Adipocyte (in vitro differentiated cells): ENCODE measurements around the gene RARRES2.
A peak's percentile ranks its signal among the peaks of the same experiment; 100 is the strongest.

Experiments used
- DNase-seq: peaks from one replicate; pipeline ENCODE4 v3.0.0-alpha.2; 2015; ENCODE audit warnings: low read depth
- H3K27me3 ChIP-seq: replicated peaks from 2 replicates; pipeline ENCODE4 v1.7.0; 2013; ENCODE audit warnings: mild to moderate bottlenecking, low read length, moderate library complexity; ENCODE audit not compliant: control insufficient read depth, insufficient read depth
- H3K36me3 ChIP-seq: 2 replicates; pipeline ENCODE4 v1.7.0; 2013; ENCODE audit warnings: low read length, mild to moderate bottlenecking, moderate library complexity; ENCODE audit not compliant: control insufficient read depth, insufficient read depth, severe bottlenecking
- H3K4me1 ChIP-seq: 2 replicates; pipeline ENCODE4 v1.7.0; 2013; ENCODE audit warnings: mild to moderate bottlenecking, low read length, moderate library complexity; ENCODE audit not compliant: control insufficient read depth, insufficient read depth
- H3K4me3 ChIP-seq: 2 replicates; pipeline ENCODE4 v1.7.0; 2013; ENCODE audit warnings: mild to moderate bottlenecking, low read length, moderate library complexity
- H3K9ac ChIP-seq: 2 replicates; pipeline ENCODE4 v1.7.0; 2013; ENCODE audit warnings: mild to moderate bottlenecking, low read length, moderate library complexity
- H3K9me3 ChIP-seq: 2 replicates; pipeline ENCODE4 v1.7.0; 2013; ENCODE audit warnings: mild to moderate bottlenecking, low read length, moderate library complexity; ENCODE audit not compliant: control insufficient read depth

Gene RARRES2

DNA sequence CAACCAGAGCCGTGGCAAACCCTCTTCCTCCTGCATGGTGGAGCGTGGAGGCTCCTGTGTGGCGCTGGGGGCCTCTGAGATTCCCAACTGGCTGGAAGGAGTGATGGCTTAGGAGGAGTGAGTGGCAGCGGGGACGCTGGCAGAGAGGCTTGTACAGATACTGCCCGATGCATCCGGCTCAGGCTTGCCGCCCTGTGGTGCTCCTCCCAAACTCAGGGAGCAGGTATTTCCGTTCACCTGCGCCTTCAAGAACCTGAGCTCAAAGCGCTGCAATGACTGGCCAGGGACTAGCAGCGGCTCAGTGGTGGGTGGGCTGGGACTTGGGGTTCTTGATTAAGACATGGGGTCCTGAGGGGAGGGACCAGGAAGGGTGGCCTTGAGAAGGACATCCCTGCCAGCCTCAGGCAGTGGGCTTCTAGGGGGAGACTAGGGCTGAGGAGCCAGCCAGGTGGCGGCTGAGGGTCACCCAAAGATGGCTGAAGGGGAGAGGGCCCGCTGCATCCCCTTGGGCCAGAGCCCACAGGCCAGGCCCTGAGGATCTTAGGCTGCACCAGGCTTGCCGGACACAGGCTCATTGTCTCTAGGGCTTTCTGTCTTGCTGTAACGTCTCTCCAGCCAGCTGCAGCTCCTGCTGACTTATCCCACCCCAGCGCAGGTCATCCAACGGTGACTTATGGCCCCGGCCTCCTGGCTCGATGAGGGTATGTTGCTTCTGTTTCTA lies 40.9 kb upstream of the RARRES2 start:
- no peak overlapping the region for H3K4me3 ChIP-seq

DNA sequence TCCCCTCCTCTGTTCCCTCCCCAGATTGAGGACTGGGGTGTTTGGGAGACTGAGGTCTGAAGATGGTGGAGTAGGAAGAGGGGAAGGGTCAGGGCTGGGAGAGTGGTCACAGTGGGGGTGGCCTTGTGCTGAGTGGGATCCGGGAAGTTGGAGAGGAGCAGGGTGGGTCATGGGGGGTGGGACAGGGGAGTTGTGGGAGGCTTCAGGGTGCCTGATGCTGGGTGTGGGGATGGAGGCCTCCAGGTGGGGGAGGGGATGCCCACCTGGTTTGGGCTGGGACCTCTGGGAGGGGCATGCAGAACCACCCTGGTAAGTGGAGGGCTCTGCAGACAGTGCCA lies 40.3 kb upstream of the RARRES2 start:
- no peak overlapping the region for H3K9ac ChIP-seq
- H3K36me3 ChIP-seq: no peaks in the 10 kb centered on the region
- no peak overlapping the region for H3K4me3 ChIP-seq
- H3K27me3 ChIP-seq: no peaks in the 10 kb centered on the region
- peaks cover 13% of the 10 kb centered on the region for H3K4me1 ChIP-seq
- no peaks in the 10 kb centered on the region for H3K9me3 ChIP-seq
- no peak for DNase-seq

More for the DNA sequence above, 40.9 kb upstream of the RARRES2 start:
- H3K9me3 ChIP-seq: no peaks in the 10 kb centered on the region
- H3K27me3 ChIP-seq: no peaks in the 10 kb centered on the region
- no peaks in the 10 kb centered on the region for H3K36me3 ChIP-seq
- no peak for DNase-seq
- H3K9ac ChIP-seq: no peak overlapping the region
- peaks cover 13% of the 10 kb centered on the region for H3K4me1 ChIP-seq

DNA sequence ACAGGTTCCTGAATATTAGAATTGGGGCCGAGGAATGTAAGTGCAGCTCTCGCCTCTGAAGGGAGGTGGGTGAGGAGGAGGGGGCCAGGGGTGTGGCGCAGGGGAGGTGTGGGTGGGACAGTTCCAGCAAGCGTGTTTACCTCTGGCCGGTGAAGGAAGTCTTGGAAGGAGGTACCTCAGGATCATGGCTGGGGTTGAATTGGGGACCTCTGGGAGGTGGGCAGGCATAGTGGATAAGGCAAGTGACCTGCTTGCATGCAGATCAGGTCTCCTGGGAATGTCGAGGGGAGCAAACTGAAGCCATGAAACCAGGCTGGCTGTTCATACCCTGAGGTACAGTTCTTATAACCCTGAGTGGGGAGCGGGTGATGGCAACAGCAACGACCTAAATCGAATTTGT lies 39.7 kb upstream of the RARRES2 start:
- no peaks in the 10 kb centered on the region for H3K36me3 ChIP-seq
- peaks cover 13% of the 10 kb centered on the region for H3K4me1 ChIP-seq

DNA sequence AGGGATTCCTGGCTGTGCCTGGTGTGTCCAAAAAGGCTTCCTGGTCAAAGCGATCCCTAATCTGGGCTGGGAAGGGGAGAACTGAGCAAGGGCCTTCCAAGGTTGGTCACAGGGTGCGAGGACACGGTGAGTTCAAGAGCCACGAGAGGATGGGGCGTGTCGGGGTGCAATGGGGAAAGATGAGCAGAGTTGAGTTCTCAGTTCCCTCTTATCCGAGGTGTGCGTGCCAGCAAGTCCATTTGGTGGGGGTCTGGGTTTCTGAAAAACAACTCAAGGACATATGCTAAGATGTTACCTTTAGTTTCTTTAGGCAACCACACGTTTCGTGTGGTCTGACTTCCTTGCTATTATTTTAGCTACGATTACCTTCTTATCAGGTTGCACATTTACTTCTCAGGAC lies 39.0 kb upstream of the RARRES2 start:
- no peaks in the 10 kb centered on the region for H3K36me3 ChIP-seq
- peak overlapping the region; percentile 86 for H3K4me3 ChIP-seq
- no peak for DNase-seq
- no peaks in the 10 kb centered on the region for H3K9me3 ChIP-seq
- peak overlapping the region; percentile 95 for H3K9ac ChIP-seq
- no peaks in the 10 kb centered on the region for H3K27me3 ChIP-seq
- peaks cover 13% of the 10 kb centered on the region for H3K4me1 ChIP-seq

More for the DNA sequence above, 39.7 kb upstream of the RARRES2 start:
- Histone ChIP-seq H3K27me3 (no peaks in the 10 kb centered on the region), H3K9ac (no peak overlapping the region), H3K4me3 (no peak overlapping the region), H3K9me3 (no peaks in the 10 kb centered on the region)
- DNase-seq: no peak

DNA sequence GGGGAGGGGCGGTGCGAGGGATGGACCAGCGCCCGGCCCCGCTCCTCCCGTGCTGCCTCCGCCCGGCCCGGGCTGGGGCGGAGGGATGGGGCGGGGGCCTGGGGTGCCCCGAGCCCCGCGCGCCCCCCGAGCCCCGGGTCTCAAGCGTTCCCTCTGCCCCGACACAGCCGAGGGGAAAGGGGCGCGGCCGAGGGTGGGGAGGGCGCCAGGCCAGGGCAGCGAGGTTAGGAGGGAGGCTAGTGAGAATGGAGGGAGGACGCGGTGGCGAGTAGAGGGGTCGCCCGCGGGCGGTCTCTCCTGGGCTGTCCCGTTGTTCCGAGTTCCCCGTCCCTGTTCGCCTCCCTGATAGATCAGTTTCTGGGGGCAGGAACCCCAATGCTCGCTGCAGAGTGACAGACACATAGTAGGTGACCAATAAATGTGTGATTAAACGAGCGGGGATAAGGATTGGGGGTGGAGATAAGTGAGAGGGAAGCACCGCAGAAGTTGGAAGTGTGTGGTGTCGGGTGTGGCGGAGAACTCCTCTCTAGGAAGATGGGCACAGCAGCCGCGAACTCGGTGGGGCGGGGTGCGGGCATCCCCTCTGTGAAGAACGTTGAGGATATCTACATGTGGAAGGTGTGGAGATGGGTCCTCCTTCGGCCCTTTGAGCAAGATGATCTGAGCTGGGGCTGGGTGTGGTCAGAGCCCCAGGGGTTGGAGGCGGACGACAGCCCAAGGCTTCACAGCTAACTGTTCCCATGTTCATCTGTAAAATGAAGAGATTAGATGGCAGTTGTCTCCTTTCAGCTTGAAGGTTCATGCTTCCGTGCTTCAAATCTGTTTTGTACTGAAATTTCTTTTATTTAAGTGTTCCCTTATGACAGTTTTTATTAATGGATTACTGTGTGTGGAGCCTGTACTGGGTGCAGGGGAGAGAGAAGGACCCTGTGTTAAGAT lies 38.3 kb upstream of the RARRES2 start:
- Histone ChIP-seq H3K4me3 (peak overlapping the region; percentile 86), H3K9ac (peak overlapping the region; percentile 95), H3K36me3 (no peaks in the 10 kb centered on the region), H3K27me3 (no peaks in the 10 kb centered on the region), H3K9me3 (no peaks in the 10 kb centered on the region), H3K4me1 (peaks cover 13% of the 10 kb centered on the region)
- peak; percentile 51 for DNase-seq

DNA sequence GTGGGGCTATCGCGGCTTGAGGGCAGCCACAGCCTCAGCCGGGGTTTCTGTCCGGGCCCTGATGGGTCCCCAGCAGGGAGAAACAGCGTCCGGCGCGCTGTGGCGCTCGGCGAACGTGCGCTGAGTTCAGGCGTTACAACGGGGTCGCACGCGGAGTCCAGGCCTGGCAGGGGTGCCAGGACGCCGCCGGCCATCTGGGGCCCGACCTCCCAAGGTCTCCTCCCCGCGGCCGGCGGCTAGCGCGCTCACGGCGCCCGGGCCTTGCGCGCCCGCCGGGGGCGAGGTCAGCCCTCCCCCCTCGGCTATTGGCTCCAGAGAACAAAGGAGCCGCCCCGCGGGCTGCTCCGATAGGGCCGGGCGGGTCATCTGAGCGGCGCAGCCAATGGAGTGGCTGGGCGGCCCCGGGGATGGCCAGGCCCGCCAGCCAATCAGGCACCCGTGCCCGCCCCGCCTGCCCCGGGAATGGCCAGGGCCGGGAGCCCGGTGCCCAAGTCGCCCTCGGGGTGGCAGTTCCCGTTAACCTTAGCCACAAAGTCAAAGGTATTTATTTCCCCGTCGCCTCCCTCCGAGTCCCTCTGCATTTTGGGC lies 37.5 kb upstream of the RARRES2 start, which contains the start of gene ZNF775:
TSS of gene ZNF775 (plus strand) at position 478 of the 588 bp plus-strand sequence. CDS start 9,141 bp downstream, outside the sequence.
- no peaks in the 10 kb centered on the region for H3K27me3 ChIP-seq
- no peaks in the 10 kb centered on the region for H3K9me3 ChIP-seq
- H3K36me3 ChIP-seq: peaks cover 5% of the 10 kb centered on the region
- H3K4me3 ChIP-seq: peak within 1 kb of the TSS; percentile 86
- peak; percentile 98 for DNase-seq
- peak within 1 kb of the TSS; percentile 99 for H3K9ac ChIP-seq
- H3K4me1 ChIP-seq: peaks cover 13% of the 10 kb centered on the region

DNA sequence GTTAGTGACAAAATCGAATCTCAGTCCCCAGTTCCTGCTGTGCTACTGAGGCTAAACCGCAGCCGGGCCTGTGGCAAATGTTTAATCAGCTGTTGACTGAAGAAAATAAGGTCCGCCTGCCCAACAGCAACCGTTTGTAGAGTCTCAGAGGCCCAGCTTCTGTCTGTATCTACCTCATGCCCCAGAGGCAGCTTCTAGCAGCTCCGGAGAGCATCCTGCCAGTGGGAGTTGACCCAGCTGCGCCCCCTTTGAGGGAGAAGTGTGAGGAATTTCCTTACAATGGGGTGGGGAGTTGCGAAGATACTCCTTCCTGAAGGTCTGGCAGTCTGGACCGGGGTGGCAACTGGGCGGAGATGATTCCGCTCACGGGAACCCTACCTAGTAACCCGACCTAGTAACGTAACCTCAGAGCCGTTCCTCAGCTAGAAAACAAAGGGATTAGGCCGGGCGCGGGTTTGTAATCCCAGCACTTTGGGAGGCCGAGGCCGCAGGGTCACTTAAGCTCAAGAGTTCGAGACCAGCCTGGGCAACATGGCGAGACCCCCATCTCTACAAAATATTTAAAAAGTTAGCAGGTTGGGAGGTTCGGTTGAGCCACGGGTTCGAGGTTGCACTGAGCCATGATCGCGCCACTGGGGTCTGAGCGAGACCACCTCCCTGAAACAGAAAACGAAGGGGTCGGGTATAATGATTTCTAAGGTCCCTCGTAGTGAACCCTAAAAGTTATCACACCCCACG lies 36.9 kb upstream of the RARRES2 start:
- Histone ChIP-seq H3K36me3 (peaks cover 12% of the 10 kb centered on the region), H3K27me3 (no peaks in the 10 kb centered on the region), H3K4me1 (peaks cover 13% of the 10 kb centered on the region), H3K4me3 (peak overlapping the region; percentile 86), H3K9ac (peak overlapping the region; percentile 99), H3K9me3 (no peaks in the 10 kb centered on the region)
- peak; percentile 53 for DNase-seq

DNA sequence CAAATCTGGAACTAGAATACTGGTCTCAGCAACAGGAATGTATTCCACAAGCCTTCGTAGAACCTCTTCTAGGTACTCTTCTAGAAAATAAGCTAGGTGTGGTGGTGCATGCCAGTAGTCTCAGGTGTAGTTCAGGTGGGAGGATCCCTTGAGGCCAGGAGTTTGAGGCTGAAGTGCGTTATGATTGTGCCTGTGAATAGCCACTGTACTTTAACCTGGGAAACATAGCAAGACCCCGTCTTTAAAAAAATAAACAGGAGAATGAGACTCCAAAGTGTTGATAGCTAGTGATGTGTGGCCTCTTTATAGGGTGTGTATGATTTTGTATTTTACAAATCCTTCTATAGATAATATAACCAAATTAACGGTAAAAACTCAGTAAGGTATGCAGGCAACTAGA lies 36.2 kb upstream of the RARRES2 start:
- Histone ChIP-seq H3K9me3 (no peaks in the 10 kb centered on the region), H3K4me3 (no peak overlapping the region), H3K4me1 (peaks cover 13% of the 10 kb centered on the region), H3K36me3 (peaks cover 18% of the 10 kb centered on the region), H3K9ac (no peak overlapping the region), H3K27me3 (no peaks in the 10 kb centered on the region)
- no peak for DNase-seq

DNA sequence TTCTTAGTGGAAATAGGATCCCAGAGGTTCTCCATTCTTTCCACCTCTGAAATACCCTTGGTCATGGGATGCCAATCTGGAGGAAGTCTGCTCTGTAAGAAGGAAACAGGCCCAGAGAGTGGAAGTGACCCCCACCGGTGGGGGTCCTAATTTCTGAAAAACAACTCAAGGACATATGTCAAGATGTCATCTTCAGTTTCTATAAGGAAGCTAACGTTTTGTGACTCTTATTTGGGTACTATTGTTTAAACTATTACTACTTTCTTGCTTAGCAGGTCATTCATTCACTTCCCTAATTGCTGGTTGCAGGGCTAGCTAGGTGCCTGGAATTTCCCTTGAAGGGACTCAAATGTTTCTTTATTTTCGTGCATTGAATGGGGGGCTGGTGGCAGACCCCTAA lies 35.8 kb upstream of the RARRES2 start:
- Histone ChIP-seq H3K27me3 (no peaks in the 10 kb centered on the region), H3K9me3 (no peaks in the 10 kb centered on the region), H3K4me1 (peaks cover 13% of the 10 kb centered on the region), H3K4me3 (no peak overlapping the region), H3K36me3 (peaks cover 21% of the 10 kb centered on the region), H3K9ac (no peak overlapping the region)
- DNase-seq: no peak

DNA sequence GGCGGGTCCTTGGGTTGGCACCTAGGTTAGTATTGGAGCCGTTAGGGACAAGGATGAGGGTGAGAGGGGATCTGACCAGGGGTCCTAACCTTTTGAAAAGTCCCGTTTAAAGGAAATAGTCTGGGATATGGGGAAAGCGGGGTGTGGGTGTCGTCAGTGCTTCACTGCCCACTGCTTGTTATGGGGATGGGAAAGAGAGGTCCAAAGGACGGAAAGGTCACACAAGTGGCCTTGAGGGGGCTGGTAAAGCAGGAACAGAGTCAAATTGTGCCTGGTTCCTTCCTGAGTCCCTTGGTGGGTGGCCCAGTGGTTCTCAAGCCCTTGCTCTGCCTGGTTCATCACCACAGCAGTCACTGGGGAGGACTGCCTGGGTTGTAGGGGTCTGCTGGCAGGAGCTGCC lies 35.1 kb upstream of the RARRES2 start:
- no peak for DNase-seq
- Histone ChIP-seq H3K4me3 (no peak overlapping the region), H3K4me1 (peaks cover 13% of the 10 kb centered on the region), H3K9ac (no peak overlapping the region), H3K36me3 (peaks cover 21% of the 10 kb centered on the region), H3K27me3 (no peaks in the 10 kb centered on the region), H3K9me3 (no peaks in the 10 kb centered on the region)
